Upper lobe of left lung (tissue), 6 donors: ENCODE results near the gene FOXJ1. TPM values are rescaled to one million over a fixed set of nuclear protein-coding genes. Genes with fewer than 3 reads are reported as not detected.

Experiments
- ATAC-seq, 2 donors: fragments of 200-7000 bp; cut with Tn5 transposase; one replicate each; pipeline ENCODE4 v1.9.1; 2022; ENCODE audit warnings: mild to moderate bottlenecking in 2 of 2, moderate library complexity in 2 of 2; ENCODE audit not compliant: low FRiP score in 2 of 2
- DNase-seq, 2 donors: peaks; one replicate each; pipeline ENCODE4 v3.0.0-alpha.2; 2019 to 2020
- H3K27ac ChIP-seq, 4 donors: fragments of 200-600 bp; sonication (generic); one replicate each; pipeline ENCODE4 v1.5.1; 2016 to 2019
- H3K27me3 ChIP-seq, 4 donors: fragments of 200-600 bp; sonication (generic); one replicate each; pipeline ENCODE4 v1.5.1; 2017 to 2019
- H3K36me3 ChIP-seq, 4 donors: fragments of 200-600 bp; sonication (generic); one replicate each; pipeline ENCODE4 v1.5.1; 2016 to 2019
- H3K4me1 ChIP-seq, 4 donors: fragments of 200-600 bp; sonication (generic); one replicate each; pipeline ENCODE4 v1.5.1; 2018 to 2019
- H3K4me3 ChIP-seq, 4 donors: fragments of 200-600 bp; sonication (generic); one replicate each; pipeline ENCODE4 v1.5.1; 2017 to 2019; ENCODE audit warnings: mild to moderate bottlenecking in 2 of 4, moderate library complexity in 1 of 4
- H3K9me3 ChIP-seq, 4 donors: fragments of 200-600 bp; sonication (generic); one replicate each; pipeline ENCODE4 v1.5.1; 2018 to 2019
- CTCF ChIP-seq, 6 experiments: fragments of 450-650 bp in 4 of 6; fragments of 200-600 bp in 2 of 6; sonication (generic) in 2 of 6; IDR thresholded peaks; one replicate each; pipeline ENCODE4 v1.5.1; 2016 to 2019; ENCODE audit warnings: antibody characterized with exemption in 6 of 6
- EP300 ChIP-seq, 4 donors: sonication (generic); formaldehyde crosslinking; IDR thresholded peaks; one replicate each; pipeline ENCODE4 v1.5.1; 2017; ENCODE audit warnings: antibody characterized with exemption in 4 of 4, control low read depth in 2 of 4
- POLR2A ChIP-seq, 4 donors: fragments of 450-650 bp; IDR thresholded peaks; one replicate each; pipeline ENCODE4 v1.5.1; 2016 to 2017; ENCODE audit warnings: antibody characterized with exemption in 4 of 4, mild to moderate bottlenecking in 2 of 4
- POLR2AphosphoS5 ChIP-seq, 2 donors: sonication (generic); formaldehyde crosslinking; IDR thresholded peaks; one replicate each; pipeline ENCODE4 v1.5.1; 2017; ENCODE audit warnings: antibody characterized with exemption in 2 of 2
- WGBS, 2 donors: methylation state at CpG; one replicate each; pipeline ENCODE4 v1.1.5; 2017 to 2018; 5-methylcytosine and 5-hydroxymethylcytosine counted together
- total RNA-seq, 6 donors: library from RNA; depleted of rRNA in 4 of 6; stranded (reverse); fragments of >200 nt in 4 of 6; gene quantifications; one replicate each; pipeline versions ENCODE4 v1.1.0 to v1.2.1, GENCODE V29; 2016 to 2021
- donor health status: DM: no; HTN: no; CAD: no; lungs with moderate emphysema.
- donor health status: DM: no; HTN: yes; CAD: no; lungs with severe emphysema.

FOXJ1 gene
- total RNA-seq, 6 donors from 2014 or later = 3.3 to 86.6 (median 32.2) TPM

- WGBS, 2 donors = 90 to 94% methylated on average over 5 to 7 of the region's 7 CpGs
- H3K36me3 ChIP-seq = no peaks in the 10 kb centered on the region
- DNase-seq = no peak
- TF ChIP-seq POLR2A (IDR thresholded peaks at IDR 0.05) (no peak), EP300 (IDR thresholded peaks at IDR 0.05) (no peak), CTCF (IDR thresholded peaks at IDR 0.05) (no peak), POLR2AphosphoS5 (IDR thresholded peaks at IDR 0.05) (no peak)
- no peaks in the 10 kb centered on the region for H3K9me3 ChIP-seq
- no peak for ATAC-seq
- no peak overlapping the region for H3K27ac ChIP-seq
- H3K27me3 ChIP-seq = peaks cover 3 to 19% (median 12%) of the 10 kb centered on the region in 4 donors
- peaks cover 22 to 65% (median 34%) of the 10 kb centered on the region in 4 donors for H3K4me1 ChIP-seq
- no peak overlapping the region for H3K4me3 ChIP-seq
These were observed 4.1 kb downstream of the FOXJ1 start for GRCh38 chr17:76137001-76137350.

GRCh38 chr17:76136276-76137000 lies 4.6 kb downstream of the FOXJ1 start:
- no peak for DNase-seq
- Histone ChIP-seq H3K27me3 (peaks cover 3 to 19% (median 12%) of the 10 kb centered on the region in 4 donors), H3K9me3 (no peaks in the 10 kb centered on the region), H3K27ac (no peak overlapping the region), H3K4me3 (no peak overlapping the region), H3K36me3 (no peaks in the 10 kb centered on the region), H3K4me1 (peaks cover 17 to 59% (median 30%) of the 10 kb centered on the region in 4 donors)
- ATAC-seq = no peak
- TF ChIP-seq CTCF (IDR thresholded peaks at IDR 0.05) (no peak), EP300 (IDR thresholded peaks at IDR 0.05) (no peak), POLR2A (IDR thresholded peaks at IDR 0.05) (no peak), POLR2AphosphoS5 (IDR thresholded peaks at IDR 0.05) (no peak)
- 79 to 83% methylated on average over 10 to 16 of the region's 16 CpGs for WGBS, 2 donors

- no peak overlapping the region for H3K27ac ChIP-seq
- WGBS, 2 donors = 77 to 84% methylated on average over 3 to 6 of the region's 8 CpGs
- H3K4me3 ChIP-seq = no peak overlapping the region
- peaks cover 10 to 53% (median 24%) of the 10 kb centered on the region in 4 donors for H3K4me1 ChIP-seq
- no peaks in the 10 kb centered on the region for H3K36me3 ChIP-seq
- no peaks in the 10 kb centered on the region for H3K9me3 ChIP-seq
- TF ChIP-seq POLR2AphosphoS5 (IDR thresholded peaks at IDR 0.05) (no peak), POLR2A (IDR thresholded peaks at IDR 0.05) (no peak), EP300 (IDR thresholded peaks at IDR 0.05) (no peak), CTCF (IDR thresholded peaks at IDR 0.05) (no peak)
- no peak for DNase-seq
- peaks cover 3 to 19% (median 10%) of the 10 kb centered on the region in 4 donors for H3K27me3 ChIP-seq
- no peak for ATAC-seq
These were observed 5.2 kb downstream of the FOXJ1 start for GRCh38 chr17:76135810-76136188.

GRCh38 chr17:76134911-76135809 lies 5.9 kb downstream of the FOXJ1 start:
- H3K4me3 ChIP-seq = no peak overlapping the region
- H3K9me3 ChIP-seq = no peaks in the 10 kb centered on the region
- 51 to 62% methylated on average over 19 to 22 of the region's 22 CpGs for WGBS, 2 donors
- peaks cover 3 to 15% (median 7%) of the 10 kb centered on the region in 4 donors for H3K27me3 ChIP-seq
- H3K36me3 ChIP-seq = no peaks in the 10 kb centered on the region
- no peak for ATAC-seq
- TF ChIP-seq POLR2AphosphoS5 (IDR thresholded peaks at IDR 0.05) = no peak
- TF ChIP-seq POLR2A (IDR thresholded peaks at IDR 0.05) = no peak
- no peak for TF ChIP-seq EP300 (IDR thresholded peaks at IDR 0.05)
- TF ChIP-seq CTCF (IDR thresholded peaks at IDR 0.05) = no peak
- no peak overlapping the region for H3K27ac ChIP-seq
- DNase-seq = no peak
- H3K4me1 ChIP-seq = peaks cover 4 to 47% (median 18%) of the 10 kb centered on the region in 4 donors
